Neural progenitor cell (in vitro differentiated cells): ENCODE measurements around the gene SERPINB13.

Experiments used
- EZH2 ChIP-seq: fragments of 200-600 bp; sonication (generic); IDR thresholded peaks from 2 replicates; pipeline ENCODE4 v1.6.1; 2017; ENCODE audit warnings: antibody characterized with exemption, mild to moderate bottlenecking, moderate library complexity
- TF ChIP-seq, protein P1 (sequence below): fragments of 200-600 bp; sonication (generic); IDR thresholded peaks from 2 replicates; pipeline ENCODE4 v1.5.1; 2017; ENCODE audit warnings: antibody characterized with exemption, mild to moderate bottlenecking

DNA sequence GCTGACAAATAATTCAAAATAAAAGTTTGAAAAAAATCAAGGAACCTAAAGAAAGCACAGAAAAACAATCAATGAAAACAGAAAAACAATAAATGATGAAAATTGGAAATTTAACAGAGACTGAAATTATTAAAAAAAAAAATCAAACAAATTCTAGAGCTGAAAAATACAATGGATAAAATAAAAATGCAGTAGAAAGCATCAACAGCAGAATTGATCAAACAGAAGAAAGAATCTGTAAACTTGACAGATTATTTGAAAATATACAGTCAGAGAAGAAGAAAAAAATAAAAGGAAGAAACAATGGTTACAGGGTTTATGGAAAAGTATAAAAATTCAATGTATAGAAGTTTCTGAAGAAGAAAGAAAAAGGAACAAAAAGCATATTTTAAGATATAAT lies 40.7 kb downstream of the SERPINB13 start:
- TF ChIP-seq, protein P1, sequence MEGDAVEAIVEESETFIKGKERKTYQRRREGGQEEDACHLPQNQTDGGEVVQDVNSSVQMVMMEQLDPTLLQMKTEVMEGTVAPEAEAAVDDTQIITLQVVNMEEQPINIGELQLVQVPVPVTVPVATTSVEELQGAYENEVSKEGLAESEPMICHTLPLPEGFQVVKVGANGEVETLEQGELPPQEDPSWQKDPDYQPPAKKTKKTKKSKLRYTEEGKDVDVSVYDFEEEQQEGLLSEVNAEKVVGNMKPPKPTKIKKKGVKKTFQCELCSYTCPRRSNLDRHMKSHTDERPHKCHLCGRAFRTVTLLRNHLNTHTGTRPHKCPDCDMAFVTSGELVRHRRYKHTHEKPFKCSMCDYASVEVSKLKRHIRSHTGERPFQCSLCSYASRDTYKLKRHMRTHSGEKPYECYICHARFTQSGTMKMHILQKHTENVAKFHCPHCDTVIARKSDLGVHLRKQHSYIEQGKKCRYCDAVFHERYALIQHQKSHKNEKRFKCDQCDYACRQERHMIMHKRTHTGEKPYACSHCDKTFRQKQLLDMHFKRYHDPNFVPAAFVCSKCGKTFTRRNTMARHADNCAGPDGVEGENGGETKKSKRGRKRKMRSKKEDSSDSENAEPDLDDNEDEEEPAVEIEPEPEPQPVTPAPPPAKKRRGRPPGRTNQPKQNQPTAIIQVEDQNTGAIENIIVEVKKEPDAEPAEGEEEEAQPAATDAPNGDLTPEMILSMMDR = no peak
- no peak for TF ChIP-seq EZH2
